HG03558 (cell line): ENCODE results near the gene PPY.
"Not testable (repeated sequence)": the region's sequence is repeated elsewhere in the genome, so short reads cannot be mapped to it uniquely, and the experiment has no call there.

Experiments used
- ATAC-seq: cut with Tn5 transposase; IDR thresholded peaks from one replicate; pipeline ENCODE4 v1.9.1; 2021; ENCODE audit warnings: moderate number of reproducible peaks; ENCODE audit not compliant: unreplicated experiment; ENCODE audit errors: extremely low read depth

PPY gene, protein sequence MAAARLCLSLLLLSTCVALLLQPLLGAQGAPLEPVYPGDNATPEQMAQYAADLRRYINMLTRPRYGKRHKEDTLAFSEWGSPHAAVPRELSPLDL

DNA sequence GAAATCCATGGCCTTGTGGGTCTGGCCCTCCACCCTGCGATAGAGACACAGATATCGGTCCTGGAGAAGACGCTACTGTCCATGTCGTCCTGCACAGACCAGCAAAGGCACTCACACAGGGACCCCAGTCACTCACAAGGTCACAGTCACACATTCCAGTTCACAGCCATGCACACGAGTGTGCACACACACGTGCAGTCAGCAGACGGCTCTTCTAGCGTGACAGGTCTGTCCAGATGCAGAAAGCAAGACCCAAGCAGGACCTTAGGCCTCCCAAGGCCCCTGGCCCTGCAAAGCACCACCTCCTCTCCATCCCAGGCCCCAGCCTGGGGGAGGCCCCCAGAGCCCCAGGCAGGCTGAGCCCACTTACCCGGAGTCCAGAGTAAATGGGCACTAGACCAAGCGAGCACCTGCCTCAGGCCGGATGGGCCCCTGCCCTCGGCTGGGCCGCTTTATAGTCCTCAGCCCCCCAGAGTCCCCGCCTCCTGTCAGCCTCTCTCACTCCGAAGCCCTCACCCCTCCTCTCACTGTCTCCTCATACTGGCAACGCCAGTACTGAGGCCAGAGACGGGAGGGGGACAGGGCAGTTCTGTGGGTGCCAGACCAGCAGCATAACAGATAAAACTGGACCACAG is at the start of gene PPY:
PPY (minus strand) TSS at position 426 of the 635 bp plus-strand sequence. CDS start 822 bp downstream, outside the sequence.
- ATAC-seq: no peak

DNA sequence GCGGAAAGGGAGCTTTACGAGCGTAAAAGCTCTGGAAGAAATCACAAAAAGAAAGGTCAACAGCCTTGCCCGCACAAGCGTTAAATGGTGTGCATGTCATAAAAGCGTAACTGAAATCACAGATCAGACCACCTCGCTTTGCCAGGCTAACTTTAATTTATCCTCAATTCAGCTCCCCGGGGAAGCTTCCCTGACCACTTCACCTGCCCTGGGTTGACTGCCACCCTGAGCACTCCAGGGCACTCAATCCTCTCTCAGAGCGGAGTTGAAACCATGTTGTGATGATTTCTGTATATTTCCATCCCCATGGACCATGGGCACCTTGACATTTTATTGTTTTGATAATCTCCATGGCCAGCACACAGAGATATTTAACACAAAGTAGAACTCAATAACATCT is 46.0 kb upstream of the PPY start:
- ATAC-seq: no peak

DNA sequence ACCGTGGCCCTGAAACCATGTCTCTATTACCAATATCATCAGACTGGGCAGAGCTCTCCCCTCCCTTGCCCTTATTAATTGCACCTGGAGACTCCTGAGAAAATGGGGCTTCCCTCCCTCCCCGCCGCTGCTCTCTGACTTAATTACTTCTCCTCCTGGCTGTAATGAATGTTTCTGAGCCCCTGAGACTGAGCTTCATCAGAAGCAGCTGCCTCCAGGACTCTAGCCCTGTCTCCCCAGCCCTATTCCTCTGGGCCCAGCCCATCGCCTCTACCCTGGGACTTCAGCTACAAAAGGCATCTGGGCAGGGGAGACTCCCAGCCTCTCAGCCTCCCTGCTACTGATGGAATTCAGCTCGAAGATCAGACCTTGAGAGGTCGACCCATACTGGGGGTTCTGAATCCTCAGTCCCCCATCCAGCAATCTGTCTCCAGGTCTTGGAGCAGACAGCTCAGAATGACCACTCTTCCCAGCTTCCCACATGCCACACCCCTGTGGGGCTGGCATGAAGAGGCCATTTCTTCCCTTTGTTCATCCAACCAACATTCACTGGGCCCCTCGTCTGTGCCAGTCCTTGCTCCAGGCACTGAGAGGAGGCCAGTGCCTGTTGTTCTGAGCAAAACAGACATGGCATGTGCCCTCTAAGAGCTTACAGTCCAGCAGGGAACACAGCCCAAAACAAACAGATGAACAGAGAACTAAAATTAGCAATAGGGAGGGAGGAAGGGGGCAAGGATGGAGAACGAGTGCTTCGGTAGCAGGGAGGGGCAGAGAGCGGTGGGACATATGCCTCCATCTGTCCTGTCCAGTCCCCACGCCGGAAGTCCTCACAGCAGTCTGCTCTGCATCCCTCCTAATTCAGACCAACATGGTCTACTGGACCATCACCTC is 45.1 kb upstream of the PPY start:
- no peak for ATAC-seq

DNA sequence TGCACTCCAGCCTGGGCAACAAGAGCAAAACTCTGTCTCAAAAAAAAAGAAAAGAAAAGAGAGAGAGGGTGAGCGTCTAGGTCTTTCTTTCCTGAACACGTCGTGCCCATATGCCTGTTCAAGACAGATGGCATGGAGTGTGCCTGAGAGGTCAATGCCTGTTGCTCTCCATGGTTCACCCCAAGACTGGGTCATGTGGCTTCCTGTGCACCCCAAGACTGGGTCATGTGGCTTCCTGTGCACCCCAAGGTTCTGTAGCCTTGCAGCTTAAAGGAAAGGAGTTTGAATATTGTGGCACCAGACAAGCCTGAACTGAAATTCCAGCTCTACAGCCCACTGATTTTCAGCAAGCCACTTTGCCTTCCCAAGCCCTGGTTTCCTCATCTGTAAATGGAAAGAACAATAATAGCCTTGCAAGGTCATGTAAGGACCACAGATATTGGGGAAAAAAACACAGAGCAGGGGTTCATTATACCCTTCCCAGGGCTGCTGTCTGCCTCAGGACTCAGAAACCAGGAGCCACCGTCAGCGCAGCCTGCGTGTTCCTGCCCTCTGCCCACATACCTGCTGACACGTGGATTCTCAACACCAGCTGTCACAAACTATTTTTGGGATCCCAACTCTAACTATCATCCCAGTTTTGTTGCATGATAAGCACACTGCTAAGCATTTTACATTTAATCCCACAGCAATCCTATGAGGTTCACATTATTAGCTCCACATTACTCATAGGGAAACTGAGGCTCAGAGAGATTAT is 44.1 kb upstream of the PPY start:
- no peak for ATAC-seq

DNA sequence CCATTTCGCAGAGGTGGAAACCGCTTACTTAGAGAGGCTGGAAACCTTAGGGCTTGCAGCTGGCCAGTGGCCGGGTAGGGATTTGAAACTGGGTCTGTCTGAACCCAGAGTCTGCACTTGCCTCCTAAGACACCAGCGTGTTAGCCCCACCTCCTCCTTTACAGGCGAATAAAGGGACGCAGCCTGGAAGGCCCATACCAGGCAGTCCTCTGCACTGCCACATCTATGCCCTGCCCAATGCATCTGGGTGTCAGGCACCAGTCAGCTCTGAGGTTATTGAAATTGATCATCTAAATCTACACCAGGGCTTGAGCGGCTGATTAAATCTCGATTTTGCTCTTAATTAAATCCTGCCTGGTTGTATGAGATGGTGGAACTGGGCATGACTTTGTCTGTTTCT is 42.2 kb upstream of the PPY start:
- no peak for ATAC-seq

DNA sequence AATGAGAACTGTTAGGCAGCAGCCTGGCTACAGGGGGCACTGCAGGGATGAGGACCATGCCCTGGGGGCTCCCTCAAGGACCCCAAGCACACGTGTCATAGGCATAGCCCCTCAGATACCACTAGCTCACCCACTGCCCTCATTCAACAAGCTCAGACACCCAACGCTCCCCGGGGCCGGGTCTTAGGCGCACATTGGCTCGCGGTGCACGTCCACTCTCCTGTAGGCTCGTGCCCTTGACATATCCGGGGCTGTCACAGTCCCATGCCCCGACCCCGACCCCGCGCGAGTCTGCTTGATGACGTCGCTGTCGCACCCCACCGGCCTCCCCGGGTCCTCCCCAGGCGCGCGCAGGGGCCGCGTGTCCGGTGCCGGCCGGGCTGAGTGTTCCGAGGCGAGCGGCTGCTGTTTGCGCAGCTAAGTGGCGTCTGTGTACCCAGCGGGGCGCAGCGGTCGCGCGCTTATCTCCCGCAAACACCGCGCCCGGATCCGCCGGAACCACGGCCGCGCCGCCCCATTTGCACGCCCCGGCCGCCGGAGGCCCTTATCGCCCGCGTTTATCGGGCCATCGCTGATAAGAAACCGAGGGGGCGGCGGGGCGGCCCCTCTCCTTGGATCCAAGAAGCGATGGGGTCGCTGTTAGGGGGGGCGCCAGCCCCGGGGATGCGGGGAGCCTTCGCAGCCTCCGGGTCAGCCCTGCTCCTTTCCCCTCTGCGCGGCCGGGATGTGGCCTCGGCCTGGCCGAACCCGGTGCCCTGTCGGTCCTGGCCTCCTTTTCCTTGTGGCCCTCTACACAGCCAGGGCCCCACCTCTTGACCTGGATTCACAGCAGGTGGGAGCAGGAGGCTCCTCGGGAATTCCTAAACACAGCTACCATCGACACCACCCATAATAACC is 41.5 kb upstream of the PPY start:
- no peak for ATAC-seq

DNA sequence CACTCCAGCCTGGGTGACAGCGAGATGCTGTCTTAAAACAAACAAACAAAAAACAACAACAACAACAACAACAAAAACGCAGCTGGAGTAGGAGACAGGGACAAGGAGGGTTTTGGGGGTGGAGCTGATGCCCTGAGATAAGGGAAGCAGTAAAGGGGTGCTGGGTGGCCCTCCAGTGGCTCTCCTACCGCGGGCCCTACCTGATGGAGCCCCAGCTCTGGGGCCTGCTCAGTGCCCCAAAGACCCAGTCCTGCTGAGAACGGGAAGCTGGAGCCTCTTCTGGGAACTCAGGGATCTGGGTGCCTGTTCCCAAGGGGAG is 40.9 kb upstream of the PPY start:
- ATAC-seq: no peak

DNA sequence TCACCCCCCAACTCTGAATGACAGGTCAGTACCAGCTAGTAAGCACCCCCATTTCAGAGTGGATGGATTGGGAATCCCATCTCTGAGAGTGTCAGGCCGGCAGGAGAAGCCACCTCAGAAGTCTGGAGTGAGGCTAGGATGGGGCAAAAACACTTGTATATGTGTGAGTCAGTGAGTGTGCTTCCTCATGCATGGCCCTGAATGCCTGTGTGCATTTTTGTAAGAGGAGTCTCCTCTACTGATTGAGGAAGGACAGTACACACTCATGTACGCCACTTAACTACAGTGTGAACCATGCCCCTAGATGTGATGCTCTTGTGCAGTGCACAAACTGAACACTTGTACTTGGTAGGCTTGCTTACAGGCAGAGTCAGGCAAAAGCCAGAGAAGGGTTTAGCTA is 39.9 kb upstream of the PPY start:
- ATAC-seq: no peak

DNA sequence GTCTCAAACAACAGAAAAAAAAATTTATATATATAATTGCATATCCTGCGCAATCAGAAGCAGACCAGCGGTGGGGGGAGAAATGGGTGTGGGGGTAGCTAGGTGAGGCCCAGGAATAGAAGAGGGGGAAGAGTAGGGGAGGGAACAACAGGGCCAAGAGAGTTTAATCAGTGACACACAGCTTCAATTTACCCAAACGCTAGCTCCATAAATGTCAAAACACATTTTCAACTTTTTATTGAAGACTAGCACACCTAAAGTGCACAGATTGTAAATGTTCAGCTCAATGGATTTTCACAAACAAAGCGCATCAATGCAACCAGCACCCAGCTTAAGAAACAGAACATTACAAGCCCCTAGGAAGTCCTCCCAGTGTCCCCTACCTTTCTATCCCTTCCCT is 37.4 kb upstream of the PPY start:
- ATAC-seq: no peak

DNA sequence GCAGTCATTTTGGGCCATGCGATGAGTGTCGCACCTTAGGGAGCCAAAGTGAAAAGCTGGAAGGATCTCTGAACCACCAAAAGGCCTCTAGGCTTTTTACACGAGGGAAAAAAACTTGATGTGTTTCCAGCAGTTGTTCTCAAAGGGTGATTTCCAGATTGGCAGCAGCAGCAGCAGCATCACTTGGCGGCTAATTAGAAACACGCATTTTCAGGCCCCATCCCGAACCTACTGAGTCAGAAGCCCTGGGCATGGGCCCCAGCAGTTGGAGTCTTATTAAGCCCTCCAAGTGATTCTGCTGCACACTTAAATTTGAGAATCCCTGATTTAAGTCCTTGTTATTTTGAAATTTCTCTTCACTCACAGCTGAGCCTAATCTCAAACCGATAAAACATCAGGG is 36.7 kb upstream of the PPY start:
- no peak for ATAC-seq

DNA sequence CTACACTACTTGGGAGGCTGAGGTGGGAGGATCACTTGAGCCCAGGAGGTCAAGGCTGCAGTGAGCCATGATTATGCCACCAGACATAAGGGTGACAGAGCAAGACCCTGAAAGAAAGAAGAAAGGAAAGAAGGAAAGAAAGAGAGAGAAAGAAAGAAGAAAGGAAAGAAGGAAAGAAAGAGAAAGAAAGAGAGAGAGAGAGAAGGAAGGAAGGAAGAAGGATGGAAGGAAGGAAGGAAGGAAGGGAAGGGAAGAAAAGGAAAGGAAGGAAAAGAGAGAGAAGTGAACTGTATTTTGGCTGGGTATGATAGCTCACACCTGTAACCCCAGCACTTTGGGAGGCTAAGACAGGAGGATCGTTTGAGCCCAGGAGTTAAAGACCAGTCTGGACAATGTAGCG is 35.8 kb upstream of the PPY start:
- ATAC-seq: no peak

DNA sequence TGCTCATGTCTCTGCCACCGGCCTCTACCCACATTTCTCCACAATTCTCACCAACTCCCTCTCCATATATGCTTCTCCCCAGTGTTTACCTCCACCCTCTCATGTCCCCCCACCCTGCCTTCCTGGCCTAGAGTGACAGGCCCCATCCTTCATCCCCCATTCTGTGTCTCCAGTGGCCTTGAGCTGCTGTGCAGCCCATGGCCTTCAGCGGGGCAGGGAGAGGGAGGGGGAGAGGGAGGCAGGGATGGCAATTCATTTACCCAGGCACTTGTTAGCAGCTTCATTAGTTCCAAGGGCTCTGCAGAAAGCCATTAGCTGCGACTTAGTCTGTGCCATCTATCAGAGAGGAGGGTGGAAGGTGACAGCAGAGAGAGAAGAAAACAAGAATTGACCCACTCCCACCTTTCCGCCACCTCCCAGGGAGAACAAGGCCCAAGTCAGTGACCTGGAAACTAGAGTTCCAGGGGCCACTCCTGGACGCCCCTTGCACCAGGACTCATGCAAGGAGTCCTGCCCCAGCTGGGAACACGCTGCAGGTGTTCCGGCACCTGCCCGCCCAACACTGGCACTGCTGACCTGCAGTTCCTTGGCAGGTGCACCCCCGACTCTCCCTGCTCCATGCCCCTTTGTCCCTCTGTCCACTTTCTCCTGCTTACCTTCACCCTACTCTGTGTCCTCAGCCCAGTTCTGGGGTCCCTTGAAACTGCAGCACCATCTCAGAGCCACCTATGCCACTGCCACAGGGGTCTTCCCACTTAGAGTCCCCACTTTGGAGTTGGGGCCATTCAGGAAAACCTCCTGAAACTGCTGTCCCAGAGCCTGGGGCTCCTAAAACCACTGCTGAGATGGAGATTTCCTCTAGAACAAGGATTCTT is 34.9 kb upstream of the PPY start:
- ATAC-seq: no peak

DNA sequence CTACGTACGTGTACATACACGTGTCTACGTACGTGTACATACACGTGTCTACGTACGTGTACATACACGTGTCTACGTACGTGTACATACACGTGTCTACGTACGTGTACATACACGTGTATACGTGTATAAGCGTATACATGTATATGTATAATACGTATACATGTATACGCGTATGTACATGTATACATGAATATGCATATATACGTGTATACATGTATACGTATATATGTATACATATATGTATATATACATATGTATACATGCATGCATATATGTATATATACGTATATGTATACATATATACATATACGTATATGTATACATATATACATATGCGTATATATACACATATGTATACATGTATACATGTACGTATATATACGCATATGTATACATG is 33.6 kb upstream of the PPY start:
- ATAC-seq: no peak

DNA sequence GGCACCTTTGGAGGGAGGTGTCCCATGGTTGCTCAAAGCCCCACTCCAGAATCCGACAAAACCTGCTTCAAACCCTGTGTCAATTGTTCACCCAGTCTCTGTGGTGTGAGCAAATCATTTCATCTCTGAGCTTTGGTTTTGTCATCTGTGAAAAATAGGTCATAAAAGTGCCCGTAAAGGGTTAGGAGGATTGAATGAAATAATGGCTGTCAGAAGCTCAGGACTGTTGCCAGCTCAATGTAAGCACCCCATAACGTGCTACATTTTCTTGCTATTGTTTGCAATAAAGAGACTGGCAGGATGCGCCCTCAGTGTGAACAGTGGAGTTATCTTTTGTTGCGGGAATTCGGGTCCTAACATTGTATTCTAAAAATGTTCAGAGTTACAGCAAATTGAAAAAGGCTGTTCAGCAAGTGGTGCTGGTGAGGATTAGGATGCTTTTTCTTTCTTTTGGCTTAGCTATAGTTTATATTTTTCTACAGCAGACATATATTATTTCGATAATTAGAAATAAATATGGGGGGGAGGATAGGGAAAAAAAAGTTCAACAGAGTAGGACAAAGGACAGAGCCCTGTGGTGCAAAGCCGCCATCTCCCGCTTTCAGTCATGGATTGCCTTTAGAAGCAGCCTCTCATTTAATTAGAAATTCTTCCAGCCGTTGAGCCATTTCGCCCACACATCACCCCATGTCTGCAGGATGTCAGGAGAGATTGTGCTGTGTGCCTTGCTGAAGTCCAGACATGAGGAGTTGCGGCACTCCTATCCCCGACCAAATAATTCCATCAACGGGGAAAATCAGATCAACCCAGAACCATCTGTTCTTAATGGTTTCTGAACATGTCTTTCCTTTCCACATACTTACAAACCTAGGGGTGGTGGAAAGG is 32.3 kb upstream of the PPY start:
- no peak for ATAC-seq

DNA sequence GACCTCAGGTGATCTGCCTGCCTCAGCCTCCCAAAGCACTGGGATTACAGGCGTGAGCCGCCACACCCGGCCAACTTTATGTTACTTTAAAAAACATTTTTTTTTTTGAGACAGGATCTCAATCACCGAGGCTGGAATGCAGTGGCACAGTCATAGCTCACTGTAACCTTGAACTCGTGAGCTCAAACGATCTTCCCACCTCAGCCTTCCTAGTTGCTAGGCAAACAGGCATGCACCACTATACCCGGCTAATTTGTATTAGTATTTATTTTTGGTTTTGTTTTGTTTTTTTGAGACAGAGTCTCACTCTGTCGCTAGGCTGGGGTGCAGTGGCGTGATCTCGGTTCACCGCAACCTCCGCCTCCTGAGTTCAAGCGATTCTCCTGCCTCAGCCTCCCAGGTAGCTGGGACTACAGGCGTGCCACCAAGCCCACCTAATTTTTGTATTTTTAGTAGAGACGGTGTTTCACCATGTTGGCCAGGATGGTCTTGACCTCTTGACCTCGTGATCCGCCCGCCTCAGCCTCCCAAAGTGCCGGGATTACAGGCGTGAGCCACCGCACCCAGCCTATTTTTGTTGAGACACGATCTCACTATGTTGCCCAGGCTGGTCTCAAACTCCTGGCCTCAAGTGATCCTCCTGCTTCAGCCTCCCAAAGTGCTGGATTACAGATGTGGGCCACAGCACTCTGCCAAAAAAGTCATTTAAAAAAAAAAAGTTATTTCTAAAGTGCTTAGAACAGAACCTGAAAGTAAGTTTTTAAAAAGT is 30.4 kb upstream of the PPY start:
- ATAC-seq: not testable (repeated sequence)

DNA sequence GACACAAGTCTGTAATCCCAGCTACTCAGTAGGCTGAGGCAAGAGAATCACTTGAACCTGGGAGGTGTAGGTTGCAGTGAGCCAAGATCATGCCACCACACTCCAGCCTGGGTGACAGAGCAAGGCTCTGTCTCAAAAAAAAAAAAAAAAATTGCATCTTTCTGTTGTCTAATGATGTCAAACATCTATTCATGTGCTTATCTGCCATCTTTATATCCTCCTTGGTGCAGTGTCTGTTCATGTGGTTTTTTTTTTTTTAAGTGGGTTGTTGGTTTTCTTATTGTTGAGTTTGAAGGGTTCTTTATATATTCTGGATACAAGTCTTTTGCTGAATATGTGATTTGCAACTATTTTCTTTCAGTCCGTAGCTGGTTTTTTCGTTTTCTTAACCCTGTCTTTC is 29.2 kb upstream of the PPY start:
- not testable (repeated sequence) for ATAC-seq

DNA sequence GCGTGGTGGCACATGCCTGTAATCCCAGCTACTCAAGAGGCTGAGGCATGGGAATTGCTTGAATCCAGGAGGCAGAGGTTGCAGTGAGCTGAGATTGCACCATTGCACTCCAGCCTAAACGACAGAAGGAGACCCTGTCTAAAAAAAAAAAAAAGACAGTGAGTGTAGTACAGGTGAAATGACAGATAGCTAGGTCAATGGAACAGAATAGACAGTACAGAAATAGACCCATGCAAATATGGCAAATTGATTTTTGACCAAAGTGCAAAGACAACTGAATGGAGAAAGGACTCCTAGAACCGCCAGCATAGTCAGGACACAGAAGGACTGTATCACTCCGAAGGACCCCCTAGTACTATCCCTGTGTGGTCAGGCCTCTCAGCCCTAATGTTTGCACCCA is 28.1 kb upstream of the PPY start:
- ATAC-seq: no peak
